Stomach (tissue), 9 donors: Measurements from ENCODE around the gene CDH5. TPM values are rescaled to one million over a fixed set of nuclear protein-coding genes. Genes with fewer than 3 reads are reported as not detected.
"Not testable (repeated sequence)": the region's sequence is repeated elsewhere in the genome, so short reads cannot be mapped to it uniquely, and the experiment has no call there.

Experiments used
- DNase-seq, 2 donors: peaks; one replicate each; pipeline versions ENCODE4 v3.0.0 to v3.0.0-alpha.2; 2013 to 2019
- H3K27ac ChIP-seq, 5 donors: fragments of 200-600 bp in 4 of 5; sonication (generic) in 4 of 5; one replicate each; pipeline ENCODE4 v1.5.1; 2013 to 2019; ENCODE audit warnings: mild to moderate bottlenecking in 1 of 5, moderate library complexity in 1 of 5
- H3K27me3 ChIP-seq, 3 donors: fragments of 200-600 bp; sonication (generic); one replicate each; pipeline ENCODE4 v1.5.1; 2017 to 2019; ENCODE audit warnings: mixed run types in 1 of 3
- H3K36me3 ChIP-seq, 4 donors: fragments of 200-600 bp; sonication (generic); 1 replicate in 3 of 4; 2 replicates in 1 of 4; pipeline ENCODE4 v1.5.1; 2016 to 2019
- H3K4me1 ChIP-seq, 4 donors: fragments of 200-600 bp; sonication (generic); one replicate each; pipeline ENCODE4 v1.5.1; 2016 to 2019
- H3K4me3 ChIP-seq, 4 donors: fragments of 200-600 bp; sonication (generic) in 3 of 4; one replicate each; pipeline ENCODE4 v1.5.1; 2016 to 2019; ENCODE audit warnings: mild to moderate bottlenecking in 1 of 4
- H3K9me3 ChIP-seq, 4 donors: fragments of 200-600 bp; sonication (generic); one replicate each; pipeline ENCODE4 v1.5.1; 2016 to 2019
- CTCF ChIP-seq, 7 experiments: fragments of 450-650 bp in 4 of 7; fragments of 200-600 bp in 3 of 7; sonication (generic) in 3 of 7; IDR thresholded peaks; one replicate each; pipeline ENCODE4 v1.5.1; 2016 to 2019; ENCODE audit warnings: antibody characterized with exemption in 7 of 7, control low read depth in 2 of 7, mild to moderate bottlenecking in 1 of 7
- EP300 ChIP-seq: sonication (generic); formaldehyde crosslinking; IDR thresholded peaks from one replicate; pipeline ENCODE4 v1.6.1; 2017; ENCODE audit warnings: antibody characterized with exemption
- POLR2A ChIP-seq, 4 donors: fragments of 450-650 bp; IDR thresholded peaks; one replicate each; pipeline ENCODE4 v1.6.1; 2016; ENCODE audit warnings: antibody characterized with exemption in 4 of 4, control low read depth in 2 of 4, mild to moderate bottlenecking in 1 of 4, moderate library complexity in 1 of 4
- POLR2AphosphoS5 ChIP-seq, 3 donors: sonication (generic); formaldehyde crosslinking; IDR thresholded peaks; one replicate each; pipeline ENCODE4 v1.6.1; 2016; ENCODE audit warnings: antibody characterized with exemption in 3 of 3
- whole genome bisulfite sequencing, 5 donors: extraction: QIAGEN DNeasy Blood & Tissue Kit in 3 of 5; methylation state at CpG; one replicate each; pipeline versions ENCODE4 v1.1.5 to v1.1.7; 2013 to 2018; 5-methylcytosine and 5-hydroxymethylcytosine counted together
- intact Hi-C: fragments of 100-400 bp; cut with DNase I; formaldehyde crosslinking; loops from one replicate; pipeline ENCODE4 v1.15.1; 2023; ENCODE audit warnings: low total_unique reads
- polyA plus RNA-seq, 3 donors: library from polyadenylated mRNA; stranded (reverse); fragments of 200-250 nt; gene quantifications; one replicate each; pipeline ENCODE4 v1.2.3, GENCODE V29; 2013
- total RNA-seq, 5 donors: library from RNA; depleted of rRNA; stranded (reverse); fragments of >200 nt; gene quantifications; one replicate each; pipeline versions ENCODE4 v1.1.0 to v1.2.3, GENCODE V29; 2014 to 2016
- donor health status: healthy with polysubstance abuse.
- donor health status: Bipolar disorder and iron deficiency.
- donor health status: healthy.

Gene CDH5
- total and polyA plus RNA-seq, 8 donors, result 2.4 to 46.9 (median 17.2) TPM

- no peaks in the 10 kb centered on the region for H3K4me1 ChIP-seq
- TF ChIP-seq POLR2A (IDR thresholded peaks at IDR 0.05), result no peak
- no peak for TF ChIP-seq EP300
- TF ChIP-seq POLR2AphosphoS5 (IDR thresholded peaks at IDR 0.05), result no peak
- H3K27ac ChIP-seq, result no peak overlapping the region
- intact Hi-C loops, result no loop called here
- no peak for DNase-seq
- 68 to 93% (median 85%) methylated on average over 1 of the region's 1 CpG for WGBS, 5 donors
- no peaks in the 10 kb centered on the region for H3K36me3 ChIP-seq
- no peaks in the 10 kb centered on the region for H3K9me3 ChIP-seq
- peaks cover 0 to 35% (median 0%) of the 10 kb centered on the region in 3 donors for H3K27me3 ChIP-seq
- no peak overlapping the region for H3K4me3 ChIP-seq
These were observed 80.2 kb downstream of the CDH5 start for GRCh38 chr16:66446737-66447136.

- Histone ChIP-seq H3K27me3 (peaks cover 0 to 27% (median 0%) of the 10 kb centered on the region in 3 donors), H3K4me1 (no peaks in the 10 kb centered on the region), H3K27ac (no peak overlapping the region), H3K4me3 (no peak overlapping the region), H3K9me3 (no peaks in the 10 kb centered on the region), H3K36me3 (no peaks in the 10 kb centered on the region)
- intact Hi-C loops, result no loop called here
- TF ChIP-seq POLR2AphosphoS5 (IDR thresholded peaks at IDR 0.05), result no peak
- no peak for TF ChIP-seq EP300
- TF ChIP-seq CTCF (IDR thresholded peaks at IDR 0.05), result no peak
- no peak for TF ChIP-seq POLR2A (IDR thresholded peaks at IDR 0.05)
- DNase-seq, result no peak
These were observed 81.0 kb downstream of the CDH5 start for GRCh38 chr16:66447491-66447890.

- Histone ChIP-seq H3K27ac (no peak overlapping the region), H3K4me3 (no peak overlapping the region), H3K9me3 (no peaks in the 10 kb centered on the region), H3K36me3 (no peaks in the 10 kb centered on the region), H3K27me3 (peaks cover 0 to 6% (median 0%) of the 10 kb centered on the region in 3 donors), H3K4me1 (no peaks in the 10 kb centered on the region)
- DNase-seq, result no peak
- TF ChIP-seq CTCF (IDR thresholded peaks at IDR 0.05) (no peak), POLR2AphosphoS5 (IDR thresholded peaks at IDR 0.05) (no peak), POLR2A (IDR thresholded peaks at IDR 0.05) (no peak), EP300 (no peak)
- intact Hi-C loops, result no loop called here
- WGBS, 5 donors, result 80 to 93% (median 84%) methylated on average over 3 of the region's 3 CpGs
These were observed 85.1 kb downstream of the CDH5 start for GRCh38 chr16:66451548-66451947.

GRCh38 chr16:66453230-66453629 is 86.7 kb downstream of the CDH5 start:
- DNase-seq, H3K36me3 ChIP-seq, intact Hi-C loops, H3K9me3 ChIP-seq, H3K4me3 ChIP-seq, H3K27ac ChIP-seq, H3K4me1 ChIP-seq: not testable (repeated sequence)
- WGBS, 5 donors, result 90 to 96% (median 94%) methylated on average over 1 of the region's 1 CpG
- H3K27me3 ChIP-seq, result peaks cover 0 to 13% (median 9%) of the 10 kb centered on the region in 3 donors

Other genes with a start within 250 kb of the CDH5 start
- gene BEAN1, start 60.6 kb downstream of the CDH5 start, total RNA-seq, result under 1 TPM in 1 of 5 donors, not detected in 4; 0.55 TPM
- gene BEAN1, start 60.6 kb downstream of the CDH5 start, polyA plus RNA-seq, result 1 to 10 TPM in 1 of 3 donors, under 1 TPM in 1, not detected in 1; 0.40 to 3.7 TPM
- gene TK2, start 183.4 kb downstream of the CDH5 start, total RNA-seq, result 10 to 100 TPM; 10.7 to 25.0 (median 22.0) TPM
- gene TK2, start 183.4 kb downstream of the CDH5 start, polyA plus RNA-seq, result 10 to 100 TPM in 2 of 3 donors, 1 to 10 TPM in 1; 9.8 to 15.4 (median 14.4) TPM
- 10 to 100 TPM in 3 of 5 donors, 1 to 10 TPM in 1, not detected in 1; 4.1 to 35.7 (median 18.4) TPM for gene CKLF, start 185.9 kb downstream of the CDH5 start, total RNA-seq
- 10 to 100 TPM; 21.8 to 35.1 (median 30.5) TPM for gene CKLF, start 185.9 kb downstream of the CDH5 start, polyA plus RNA-seq
- gene CMTM1, start 199.7 kb downstream of the CDH5 start, total RNA-seq, result not detected
- gene CMTM1, start 199.7 kb downstream of the CDH5 start, polyA plus RNA-seq, result under 1 TPM in 1 of 3 donors, not detected in 2; 0.28 TPM
- not detected for gene CMTM2, start 212.8 kb downstream of the CDH5 start, total RNA-seq
- gene CMTM2, start 212.8 kb downstream of the CDH5 start, polyA plus RNA-seq, result under 1 TPM in 2 of 3 donors, not detected in 1; 0.48 to 0.50 TPM
- 10 to 100 TPM in 1 of 5 donors, 1 to 10 TPM in 1, under 1 TPM in 1, not detected in 2; 0.87 to 10.3 (median 6.5) TPM for gene CMTM3, start 238.0 kb downstream of the CDH5 start, total RNA-seq
- gene CMTM3, start 238.0 kb downstream of the CDH5 start, polyA plus RNA-seq, result 10 to 100 TPM in 2 of 3 donors, 1 to 10 TPM in 1; 6.7 to 12.2 (median 11.9) TPM